Natural killer cell (primary cell): Measurements from ENCODE around the gene ALDH16A1. TPM values are rescaled to one million over a fixed set of nuclear protein-coding genes. Genes with fewer than 3 reads are reported as not detected.

Experiments used
- ATAC-seq, 3 donors: fragments of 150-1000 bp in 2 of 3; fragments of 200-7000 bp in 1 of 3; cut with Tn5 transposase; 1 replicate in 1 of 3; 2 replicates in 2 of 3; pipeline ENCODE4 v1.10.0; 2021; ENCODE audit warnings: mild to moderate bottlenecking in 2 of 3, moderate library complexity in 2 of 3
- DNase-seq, 2 donors: peaks; one replicate each; pipeline versions ENCODE4 v3.0.0 to v3.0.0-alpha.2; 2013 to 2021; ENCODE audit warnings: mixed read lengths in 1 of 2
- H3K27ac ChIP-seq: one replicate; pipeline ENCODE4 v1.5.1; 2013; ENCODE audit warnings: mild to moderate bottlenecking, low read length
- H3K27me3 ChIP-seq: one replicate; pipeline ENCODE4 v1.6.1; 2013; ENCODE audit warnings: low read length; ENCODE audit not compliant: control insufficient read depth, insufficient read depth
- H3K36me3 ChIP-seq: one replicate; pipeline ENCODE4 v1.6.1; 2013; ENCODE audit warnings: low read length; ENCODE audit not compliant: control insufficient read depth, insufficient read depth
- H3K4me1 ChIP-seq: one replicate; pipeline ENCODE4 v1.6.1; 2013; ENCODE audit warnings: low read length; ENCODE audit not compliant: control insufficient read depth, insufficient read depth
- H3K4me3 ChIP-seq: one replicate; pipeline ENCODE4 v1.5.1; 2013; ENCODE audit warnings: low read length
- H3K9me3 ChIP-seq: one replicate; pipeline ENCODE4 v1.6.1; 2013; ENCODE audit warnings: low read length; ENCODE audit not compliant: control insufficient read depth, insufficient read depth
- H3K27ac Mint-ChIP-seq, 2 donors: one replicate each; pipeline ENCODE4 v1.8.0; 2022; ENCODE audit warnings: mild to moderate bottlenecking in 2 of 2, mixed read lengths in 2 of 2, moderate library complexity in 1 of 2
- H3K27me3 Mint-ChIP-seq, 2 donors: one replicate each; pipeline ENCODE4 v1.8.0; 2022; ENCODE audit warnings: low read depth in 2 of 2, mixed read lengths in 2 of 2
- H3K36me3 Mint-ChIP-seq: one replicate; pipeline ENCODE4 v1.8.0; 2022; ENCODE audit warnings: mixed read lengths
- H3K4me1 Mint-ChIP-seq, 2 donors: one replicate each; pipeline ENCODE4 v1.8.0; 2022; ENCODE audit warnings: mixed read lengths in 2 of 2
- H3K4me3 Mint-ChIP-seq: one replicate; pipeline ENCODE4 v1.8.0; 2022; ENCODE audit warnings: mild to moderate bottlenecking, moderate library complexity, mixed read lengths
- H3K9me3 Mint-ChIP-seq, 2 donors: one replicate each; pipeline ENCODE4 v1.8.0; 2022; ENCODE audit warnings: mixed read lengths in 2 of 2
- CTCF ChIP-seq: fragments of 200-600 bp; IDR thresholded peaks from one replicate; pipeline ENCODE4 v1.8.0; 2022; ENCODE audit warnings: antibody characterized with exemption
- WGBS: methylation state at CpG from one replicate; pipeline ENCODE4 v1.1.7; 2013; ENCODE audit warnings: missing lambda C conversion rate; ENCODE audit not compliant: insufficient coverage; 5-methylcytosine and 5-hydroxymethylcytosine counted together
- intact Hi-C: fragments of 100-400 bp; cut with micrococcal nuclease; formaldehyde crosslinking; loops from one replicate; pipeline ENCODE4 v1.14.2; 2022
- total RNA-seq, 4 donors: library from RNA; stranded (reverse); fragments of 120-200 nt in 1 of 4; gene quantifications; one replicate each; pipeline versions ENCODE4 v1.2.3 to v1.2.4, GENCODE V29; 2013 to 2022

ALDH16A1 gene
- total RNA-seq, 3 donors from 2014 or later (not counting 1 experiment from before 2014, with no cell fraction given): 39.9 to 43.2 (median 41.4) TPM

- H3K4me3 ChIP-seq: no peak overlapping the region
- H3K27me3 Mint-ChIP-seq: no peaks in the 10 kb centered on the region
- H3K4me3 Mint-ChIP-seq: peak overlapping the region; percentile 45
- H3K36me3 ChIP-seq: peaks cover 50% of the 10 kb centered on the region
- WGBS: 84% methylated on average over 10 of the region's 12 CpGs
- H3K27ac Mint-ChIP-seq: peak overlapping the region; percentile 69 to 97
- no peak for ATAC-seq
- peak overlapping the region; percentile 33 for H3K27ac ChIP-seq
- no peak for TF ChIP-seq CTCF
- H3K27me3 ChIP-seq: no peaks in the 10 kb centered on the region
- H3K9me3 ChIP-seq: no peaks in the 10 kb centered on the region
- no peaks in the 10 kb centered on the region for H3K9me3 Mint-ChIP-seq
- peaks cover 72% of the 10 kb centered on the region for H3K4me1 ChIP-seq
- peaks cover 44 to 48% of the 10 kb centered on the region in 2 donors for H3K4me1 Mint-ChIP-seq
- intact Hi-C loops: no loop called here
- peak in 1 of 2 donors; percentile 54 for DNase-seq
- peaks cover 8% of the 10 kb centered on the region for H3K36me3 Mint-ChIP-seq
Observed at GRCh38 chr19:49492573-49493405, 39.8 kb downstream of the ALDH16A1 start.

GRCh38 chr19:49496574-49497008 lies 43.6 kb downstream of the ALDH16A1 start:
- no peaks in the 10 kb centered on the region for H3K27me3 Mint-ChIP-seq
- peak overlapping the region; percentile 83 for H3K27ac ChIP-seq
- ATAC-seq (no peak), DNase-seq (no peak)
- peak overlapping the region; percentile 97 to 98 for H3K27ac Mint-ChIP-seq
- intact Hi-C loops: loop anchor here (1.0 to 2.0 kb wide), 5 partner anchors 9 to 380 kb away; partner anchors contain the start of genes ALDH16A1, PRMT1, RPL13A and RRAS
- H3K36me3 ChIP-seq: peaks cover 45% of the 10 kb centered on the region
- peaks cover 77% of the 10 kb centered on the region for H3K4me1 ChIP-seq
- peaks cover 54 to 66% of the 10 kb centered on the region in 2 donors for H3K4me1 Mint-ChIP-seq
- H3K36me3 Mint-ChIP-seq: peaks cover 8% of the 10 kb centered on the region
- 0% methylated on average over 11 of the region's 11 CpGs for WGBS
- no peaks in the 10 kb centered on the region for H3K9me3 Mint-ChIP-seq
- H3K27me3 ChIP-seq: no peaks in the 10 kb centered on the region
- H3K4me3 ChIP-seq: peak overlapping the region; percentile 62
- TF ChIP-seq CTCF: no peak
- peak overlapping the region; percentile 99 for H3K4me3 Mint-ChIP-seq
- no peaks in the 10 kb centered on the region for H3K9me3 ChIP-seq

- Histone ChIP-seq H3K4me3 (peak overlapping the region; percentile 62), H3K4me1 (peaks cover 83% of the 10 kb centered on the region), H3K27ac (peak overlapping the region; percentile 83), H3K27me3 (no peaks in the 10 kb centered on the region), H3K9me3 (no peaks in the 10 kb centered on the region), H3K36me3 (peaks cover 39% of the 10 kb centered on the region)
- DNase-seq (peak; percentile 43 to 91), ATAC-seq (no peak)
- Mint-ChIP-seq H3K4me3 (peak overlapping the region; percentile 99), H3K27ac (peak overlapping the region; percentile 97 to 98), H3K27me3 (no peaks in the 10 kb centered on the region), H3K4me1 (peaks cover 55 to 69% of the 10 kb centered on the region in 2 donors), H3K36me3 (peaks cover 8% of the 10 kb centered on the region), H3K9me3 (no peaks in the 10 kb centered on the region)
- no peak for TF ChIP-seq CTCF
- WGBS: 15% methylated on average over 22 of the region's 22 CpGs
- intact Hi-C loops: loop anchor here (2.0 kb wide), 1 partner anchor 44 kb away; the partner anchor contains the start of gene ALDH16A1
Observed at GRCh38 chr19:49497047-49497788, 44.2 kb downstream of the ALDH16A1 start.
